Limb (tissue), 2 donors: ENCODE measurements around the gene KCNJ12.
"Not testable (repeated sequence)": the region's sequence is repeated elsewhere in the genome, so short reads cannot be mapped to it uniquely, and the experiment has no call there.

Source experiments
- DNase-seq, 2 donors: peaks; one replicate each; pipeline ENCODE4 v3.0.0-alpha.2; 2016; ENCODE audit errors: extremely low spot score in 2 of 2

KCNJ12 gene

DNA sequence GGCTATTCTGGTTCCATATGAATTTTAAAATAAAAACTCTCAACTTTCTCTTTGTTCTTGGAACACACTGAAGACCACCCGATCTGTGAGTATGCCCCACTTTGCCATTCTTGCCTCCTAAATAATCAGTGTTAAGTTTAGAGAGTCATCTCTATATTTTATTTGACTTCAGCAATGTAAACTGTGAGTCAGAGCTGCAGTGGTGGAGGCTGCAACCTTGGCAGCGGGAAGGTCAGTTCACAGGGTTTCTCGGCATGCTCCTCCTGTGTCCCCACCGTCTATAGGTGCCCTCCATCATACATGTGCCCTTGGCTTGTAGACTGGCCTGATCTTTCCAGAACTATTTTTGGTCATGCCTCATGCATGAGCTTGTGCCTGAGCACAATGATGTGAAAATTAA, 71.4 kb downstream of the KCNJ12 start:
- DNase-seq: not testable (repeated sequence)

DNA sequence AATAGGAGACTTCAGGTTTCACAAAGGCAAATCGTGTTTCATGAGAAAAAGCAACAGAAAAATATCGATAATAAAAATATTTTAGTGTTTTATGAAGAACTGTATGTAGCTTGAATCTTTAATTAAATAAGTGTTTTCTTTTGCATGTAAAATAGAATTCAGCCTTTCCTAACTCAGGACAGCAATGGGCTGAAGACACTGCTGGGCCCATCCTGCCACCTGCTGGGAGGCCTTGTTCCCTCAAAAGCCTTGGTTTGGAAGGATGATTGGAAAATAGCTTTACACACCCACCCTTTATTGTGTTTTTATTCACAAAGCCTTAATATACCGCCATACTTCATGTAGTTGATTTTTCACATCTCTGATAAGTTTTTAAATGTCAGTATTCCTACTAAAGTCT, 73.7 kb downstream of the KCNJ12 start:
- not testable (repeated sequence) for DNase-seq

DNA sequence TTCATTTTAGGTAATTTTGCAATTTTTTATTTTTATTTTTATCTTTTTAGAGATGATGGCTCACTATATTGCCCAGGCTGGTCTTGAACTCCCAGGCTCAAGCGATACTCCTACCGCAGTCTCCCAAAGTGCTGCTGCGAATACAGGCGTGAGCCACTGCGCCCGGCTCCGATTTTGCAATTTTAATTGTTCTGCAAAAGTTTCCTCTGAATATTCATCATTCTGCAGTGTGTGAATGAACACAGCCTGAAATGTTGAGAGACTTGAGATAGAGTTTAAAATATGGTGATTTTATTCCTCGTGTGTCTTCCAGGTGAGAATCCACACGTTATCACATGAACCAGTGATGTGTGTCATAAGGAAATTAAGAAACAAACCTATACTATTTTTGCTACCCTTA, 75.8 kb downstream of the KCNJ12 start:
- no peak for DNase-seq

DNA sequence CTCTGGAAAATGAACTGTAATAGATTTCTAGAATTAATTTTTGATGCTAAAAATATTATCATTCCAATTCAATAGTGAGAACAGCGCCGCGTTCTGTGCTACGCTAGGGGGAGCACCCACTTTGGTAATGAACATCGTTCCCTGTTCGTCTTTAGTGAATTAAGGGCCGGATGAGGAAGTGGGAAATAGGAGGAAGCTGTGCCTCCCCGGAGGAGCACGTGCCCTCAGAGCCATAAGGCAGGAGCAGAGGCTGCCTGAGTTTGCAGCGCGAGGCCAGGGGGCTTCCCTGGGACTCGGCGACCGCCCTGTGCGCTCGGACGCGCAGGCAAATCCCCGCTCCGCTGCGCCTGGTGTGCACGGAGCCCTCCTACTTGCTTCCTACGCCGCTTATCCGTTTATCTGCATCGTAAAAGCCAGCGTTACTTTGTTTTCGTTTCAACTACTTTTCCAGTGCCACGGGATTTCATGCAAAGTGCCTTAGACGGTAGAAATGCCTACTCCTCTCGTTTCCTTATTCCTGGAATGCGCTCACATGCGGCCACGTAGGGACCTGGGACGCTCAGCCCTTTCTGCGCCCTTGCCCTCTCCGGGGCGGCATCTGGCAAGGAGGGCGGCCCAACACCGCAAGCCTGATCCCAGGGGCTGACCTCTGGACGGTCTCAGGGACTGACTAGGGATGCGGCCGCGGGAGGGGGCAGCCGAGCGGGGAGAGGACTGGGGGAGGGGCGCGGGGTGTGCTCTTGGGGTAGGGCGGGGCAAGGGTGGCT, 76.4 kb downstream of the KCNJ12 start:
- DNase-seq: peak; percentile 71 to 79

DNA sequence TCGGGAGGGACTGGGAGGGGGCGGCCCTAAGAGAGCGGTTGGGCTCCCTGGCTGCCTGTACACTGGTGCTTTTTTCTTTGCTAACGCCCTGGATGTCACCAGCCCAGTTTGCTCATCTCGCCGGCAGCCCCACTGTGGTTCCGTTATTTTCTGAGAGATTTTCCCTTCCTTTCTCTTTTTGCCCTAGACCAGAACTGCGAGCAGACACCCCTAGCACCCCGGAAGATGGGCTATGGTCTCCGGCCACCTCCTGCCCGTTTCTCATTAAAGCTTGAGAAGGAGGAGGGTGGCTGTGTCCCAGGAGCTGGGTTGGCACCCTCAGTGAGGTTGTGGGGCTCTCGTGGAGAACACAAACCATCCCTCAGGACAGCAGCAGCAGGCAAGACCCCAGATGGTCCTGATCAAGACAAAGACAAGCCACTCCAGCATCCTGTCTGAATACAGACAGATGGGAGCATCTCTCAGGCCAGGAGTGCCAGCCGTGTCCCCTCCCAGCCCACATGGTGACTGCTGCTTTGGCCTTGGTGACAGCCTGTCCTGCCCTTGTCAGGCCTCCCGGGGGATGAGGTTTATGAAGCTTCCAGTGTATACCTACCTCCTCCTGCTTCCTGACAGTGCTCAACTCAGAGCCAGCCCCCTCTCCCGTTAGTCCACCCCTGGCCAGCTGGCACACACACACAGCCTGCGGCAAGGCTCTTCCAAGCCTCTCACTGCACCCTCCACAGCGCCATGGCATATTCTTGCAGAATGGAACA, 77.2 kb downstream of the KCNJ12 start:
- DNase-seq: no peak

DNA sequence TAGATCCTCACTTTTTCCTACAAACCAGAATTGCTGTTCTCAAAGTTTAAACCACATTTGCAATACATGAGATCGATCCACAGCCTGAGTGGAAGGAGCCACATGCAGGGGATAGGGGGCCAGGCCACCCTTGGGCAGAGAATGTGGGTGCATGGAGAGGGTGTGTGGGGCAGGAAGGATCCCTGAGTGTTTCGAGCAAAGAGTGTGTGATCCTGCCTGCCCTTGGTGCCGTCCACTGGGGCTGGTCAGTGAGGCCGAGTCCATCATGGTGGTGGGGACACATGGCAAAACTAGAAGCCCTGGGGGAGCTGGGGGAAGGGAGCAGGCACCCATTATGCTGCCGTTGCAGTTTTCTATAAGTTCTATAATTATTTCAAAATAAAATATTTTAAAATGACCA, 77.8 kb downstream of the KCNJ12 start:
- not testable (repeated sequence) for DNase-seq

DNA sequence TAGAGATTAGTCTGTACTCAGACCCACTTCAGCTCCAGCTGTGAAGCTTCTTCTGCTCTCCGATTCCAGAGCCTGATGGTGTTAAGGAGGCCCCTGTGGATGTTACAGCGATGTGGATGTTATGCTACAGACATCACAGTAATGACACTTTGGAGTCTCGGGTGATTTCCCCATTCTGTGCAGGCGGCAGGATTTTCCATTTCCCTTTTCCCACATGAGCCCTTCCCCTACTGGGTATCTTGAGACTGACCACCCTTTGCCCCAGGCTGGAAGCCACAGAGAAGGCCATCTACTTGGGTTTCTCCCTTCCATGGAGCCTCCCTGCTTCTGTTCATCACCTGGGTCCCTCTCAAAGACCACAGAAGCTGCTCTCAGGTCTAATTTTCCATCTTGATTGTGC, 78.3 kb downstream of the KCNJ12 start:
- DNase-seq: no peak

DNA sequence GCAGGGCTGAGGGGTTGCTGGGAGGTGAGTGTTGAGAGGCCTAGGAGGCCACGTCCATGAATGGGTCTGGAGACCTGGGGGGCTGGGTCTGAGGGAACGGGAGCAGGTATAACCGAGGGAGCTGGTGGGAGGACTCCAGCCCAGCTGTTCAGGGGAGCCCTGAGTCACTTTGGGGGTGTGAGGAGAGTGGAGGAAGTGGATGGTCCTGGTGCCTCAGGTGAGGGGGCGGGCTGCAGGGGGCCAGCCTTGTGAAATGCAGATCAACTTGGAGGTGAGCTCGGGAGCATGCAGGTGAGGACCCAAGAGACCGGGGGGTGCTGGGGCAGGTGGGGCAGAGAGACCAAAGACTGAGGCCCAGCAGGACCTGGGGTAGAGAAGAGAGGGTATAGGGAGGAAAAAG, 79.6 kb downstream of the KCNJ12 start:
- no peak for DNase-seq

DNA sequence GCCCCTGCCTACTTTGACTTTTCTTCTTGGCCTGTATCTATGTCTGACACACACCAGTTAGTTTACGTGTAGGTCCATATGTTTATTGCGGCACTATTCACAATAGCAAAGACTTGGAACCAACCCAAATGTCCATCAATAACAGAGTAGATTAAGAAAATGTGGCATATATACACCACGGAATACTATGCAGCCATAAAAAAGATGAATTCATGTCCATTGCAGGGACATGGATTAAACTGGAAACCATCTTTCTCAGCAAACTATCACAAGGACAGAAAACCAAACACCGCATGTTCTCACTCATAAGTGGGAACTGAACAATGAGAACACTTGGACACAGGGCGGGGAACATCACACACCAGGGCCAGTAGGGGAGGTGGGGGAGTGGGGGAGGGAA, 80.3 kb downstream of the KCNJ12 start:
- DNase-seq: not testable (repeated sequence)

DNA sequence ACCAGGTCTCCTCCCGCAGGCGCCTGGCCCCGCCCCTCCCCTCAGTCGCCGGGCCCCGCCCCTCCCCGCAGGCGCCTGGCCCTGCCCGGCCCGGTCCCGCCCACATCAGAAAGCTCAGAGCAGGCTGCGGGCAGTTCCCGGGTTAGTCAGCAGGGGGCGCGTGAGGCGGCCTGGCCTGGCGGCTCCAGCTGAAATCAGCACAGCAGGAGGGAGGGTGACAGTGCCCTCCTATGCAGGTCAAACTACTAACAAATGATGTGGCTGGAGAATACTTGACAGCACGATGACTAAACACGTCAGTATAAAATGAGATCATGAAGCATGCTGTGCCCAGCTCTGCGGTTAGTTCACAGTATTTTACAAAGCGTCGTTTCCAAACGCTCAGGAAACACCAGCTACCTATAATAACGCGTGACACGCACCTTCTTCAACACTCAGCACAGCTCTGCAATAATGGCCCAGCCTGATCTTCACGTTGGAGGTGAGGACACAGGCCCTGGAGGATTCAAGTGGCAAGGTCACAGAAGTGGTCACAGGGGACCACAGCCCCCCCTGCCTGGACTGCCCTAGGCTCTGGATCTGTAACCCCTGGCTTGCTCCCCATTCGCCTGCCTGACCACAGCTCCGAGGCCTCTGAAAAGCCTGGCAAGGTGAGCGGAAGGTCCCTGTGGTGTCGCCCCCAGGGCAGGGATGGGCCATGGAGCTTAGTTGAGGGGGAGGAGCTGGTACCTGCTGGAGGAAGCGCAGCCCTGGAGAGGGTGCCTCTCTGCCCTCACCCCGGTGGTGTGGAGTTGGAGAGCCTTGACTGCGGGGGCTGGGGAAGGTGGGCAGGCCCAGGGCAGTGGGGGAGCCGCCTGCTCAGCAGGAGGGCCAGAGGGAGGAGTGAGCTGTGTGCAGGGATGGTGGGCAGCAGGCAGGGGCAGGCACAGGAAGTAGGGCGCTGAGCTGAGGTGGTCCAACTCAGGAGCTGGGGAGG, 81.2 kb downstream of the KCNJ12 start:
- DNase-seq: peak; percentile 79 to 91

DNA sequence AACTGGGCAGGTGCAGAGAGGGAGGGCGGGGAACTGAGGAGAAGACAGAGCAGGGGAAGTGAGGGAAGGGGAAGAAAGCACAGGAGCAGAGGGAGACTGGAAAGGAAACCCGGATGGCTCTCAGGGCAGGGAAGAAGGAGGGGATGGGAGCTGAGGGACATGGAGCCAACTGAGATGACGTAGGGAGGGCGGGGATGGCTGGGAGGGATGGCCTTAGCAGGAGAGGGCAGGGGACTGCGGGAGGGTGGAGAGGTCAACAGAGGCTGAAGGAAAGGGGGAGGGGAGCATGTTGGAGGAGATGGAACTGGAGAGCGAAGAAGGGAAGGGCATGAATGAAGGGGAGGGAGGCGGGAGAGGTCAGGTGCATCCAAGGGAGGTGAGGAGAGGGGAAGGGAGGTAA, 81.9 kb downstream of the KCNJ12 start:
- DNase-seq: no peak

DNA sequence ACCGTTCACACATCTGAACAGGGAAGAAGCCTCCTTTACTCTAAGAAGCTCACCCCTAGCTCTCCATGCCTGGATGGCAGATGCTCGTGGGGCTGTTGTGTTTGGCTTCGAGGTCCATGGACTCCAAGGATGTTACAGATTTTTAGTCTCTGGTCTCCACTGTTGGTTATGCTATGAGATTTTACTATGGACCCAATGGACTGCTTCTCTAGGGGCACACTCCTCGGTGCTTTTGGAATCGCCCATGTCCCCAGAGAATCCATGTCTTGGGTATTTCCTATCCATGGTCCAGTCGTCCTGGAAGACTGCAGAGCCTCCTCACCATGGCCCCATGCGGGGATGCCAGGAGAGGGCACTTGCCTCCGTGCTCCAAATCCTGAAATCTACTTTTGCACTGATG, 83.4 kb downstream of the KCNJ12 start:
- no peak for DNase-seq

DNA sequence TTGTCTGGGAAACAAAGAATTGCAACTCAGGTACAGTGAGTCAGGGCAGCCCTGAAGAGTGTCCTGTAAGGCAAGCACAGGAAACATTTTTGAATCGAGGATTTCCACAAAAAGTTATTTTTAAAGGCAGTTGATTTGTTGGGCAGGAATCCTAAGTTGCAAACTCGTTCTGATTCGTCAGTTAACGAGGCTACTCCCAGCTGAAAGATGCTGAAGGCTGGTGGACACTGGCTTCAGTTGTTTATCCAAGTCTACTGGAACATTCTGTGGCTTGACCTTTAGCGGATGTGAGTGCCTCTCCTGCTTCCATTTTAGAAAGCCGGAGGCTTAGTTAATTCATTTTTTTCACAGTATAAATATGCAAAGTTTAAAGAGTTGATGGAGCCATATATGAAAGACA, 84.2 kb downstream of the KCNJ12 start:
- no peak for DNase-seq

DNA sequence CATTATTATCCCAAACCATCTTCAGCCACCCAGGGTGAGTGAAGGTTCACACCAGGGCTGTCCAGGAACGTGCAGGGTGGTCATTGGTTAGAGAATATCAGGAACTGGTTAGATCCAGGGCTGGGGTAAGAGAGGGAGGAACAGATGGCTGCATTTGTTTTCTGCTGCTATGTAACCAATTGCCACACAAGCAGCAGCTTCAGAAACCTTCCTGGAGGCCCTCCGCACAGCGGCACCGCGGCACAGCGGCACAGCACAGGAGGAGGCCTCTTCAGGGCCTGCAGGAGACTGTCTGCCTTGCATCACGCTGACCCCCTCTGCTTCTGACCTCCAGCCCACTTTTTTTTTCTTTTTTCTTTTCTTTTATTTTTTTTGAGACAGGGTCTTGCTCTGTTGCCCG, 86.1 kb downstream of the KCNJ12 start:
- peak in 1 of 2 donors; percentile 6 for DNase-seq

DNA sequence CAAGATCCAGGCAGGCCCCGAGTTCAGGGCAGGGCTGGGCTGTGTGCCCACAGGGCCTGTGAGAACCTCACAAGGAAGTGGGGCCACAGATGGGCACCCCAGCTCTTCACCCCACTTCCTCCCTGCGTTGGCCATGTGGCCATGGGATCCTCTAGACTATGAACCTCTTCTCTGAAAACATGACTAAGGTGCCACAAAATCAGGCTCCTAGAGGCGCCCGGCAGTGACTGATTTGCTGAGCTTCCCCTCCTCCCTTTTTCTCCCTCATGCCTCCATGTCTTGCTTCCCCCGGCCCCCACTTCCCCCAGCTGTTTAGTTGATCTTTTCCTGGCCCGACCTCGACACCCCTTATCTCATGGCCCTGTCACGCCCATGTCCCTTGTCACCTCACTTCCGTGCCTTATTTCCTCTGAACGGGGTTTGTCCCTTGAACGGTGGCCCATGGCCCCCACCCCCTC, 87.1 kb downstream of the KCNJ12 start:
- DNase-seq: no peak

DNA sequence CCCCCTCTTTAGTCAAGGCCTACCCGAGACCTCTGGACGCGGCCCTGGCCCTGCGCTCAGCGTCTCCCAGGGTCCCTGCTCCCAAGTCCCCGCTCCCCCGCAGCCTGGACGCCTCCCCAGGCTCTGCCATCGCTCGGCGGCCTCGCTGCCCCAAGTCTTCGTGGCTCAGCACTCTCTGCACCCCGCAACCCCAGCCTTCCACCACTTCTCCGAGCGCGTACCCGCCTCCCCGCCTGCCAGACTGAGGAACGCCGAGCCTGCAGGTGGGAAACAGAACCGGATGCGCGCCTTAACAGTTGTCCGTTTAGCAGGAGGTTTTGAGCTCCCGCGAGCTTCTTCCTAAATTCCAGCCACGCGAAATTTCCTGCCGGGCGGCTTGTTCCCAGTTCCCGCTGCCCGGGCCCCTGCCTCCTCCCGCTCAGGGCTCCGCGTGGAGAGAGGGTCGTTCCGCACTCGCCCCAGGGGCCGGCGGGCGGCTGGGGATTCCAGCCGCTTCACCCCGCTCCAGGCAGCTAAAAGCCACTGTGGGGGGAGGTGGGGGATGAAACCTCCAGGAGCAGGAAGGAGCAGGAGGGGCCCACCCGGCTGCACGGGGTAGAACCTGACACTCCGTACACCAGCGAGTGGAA, 87.7 kb downstream of the KCNJ12 start:
- DNase-seq: peak; percentile 30 to 53

DNA sequence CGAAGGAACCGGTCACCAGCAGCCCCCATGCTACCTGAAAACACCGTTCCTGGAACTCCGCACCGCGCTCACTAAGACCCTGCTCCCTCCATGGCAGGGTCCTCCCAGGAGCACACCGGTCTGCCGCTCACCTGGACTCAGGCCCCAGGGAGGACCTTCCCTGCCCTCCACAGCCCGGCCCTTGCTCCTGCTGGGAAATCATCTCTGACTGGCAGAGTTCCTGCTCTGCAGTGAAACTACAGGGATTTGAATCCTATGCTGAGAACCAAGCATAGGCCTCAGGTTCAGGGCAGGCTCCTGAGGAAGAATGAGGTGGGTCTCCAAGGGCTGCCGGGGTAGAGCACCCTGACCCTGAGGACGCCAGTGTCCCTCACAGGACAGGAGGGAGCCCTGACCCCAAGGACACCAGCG, 88.5 kb downstream of the KCNJ12 start:
- DNase-seq: no peak

DNA sequence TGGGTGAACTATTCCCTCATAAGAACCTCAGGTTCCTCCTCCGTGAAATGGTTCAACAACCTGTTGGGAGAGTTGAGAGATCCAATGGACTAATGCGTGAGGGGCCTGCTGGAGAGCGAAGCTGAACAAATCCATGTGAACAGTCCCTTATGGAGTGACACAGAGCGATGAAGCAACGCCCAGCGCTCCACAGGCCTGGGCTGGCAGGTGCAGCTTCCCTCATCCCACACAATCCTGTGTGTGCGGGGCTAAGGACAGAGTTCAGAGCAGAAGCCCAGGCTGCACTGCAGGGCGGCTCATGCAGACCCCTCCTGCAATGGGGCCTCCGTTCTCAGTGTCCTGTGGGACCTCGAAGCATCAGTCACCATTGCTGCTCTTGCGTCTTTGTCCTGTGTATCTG, 90.4 kb downstream of the KCNJ12 start:
- DNase-seq: no peak

DNA sequence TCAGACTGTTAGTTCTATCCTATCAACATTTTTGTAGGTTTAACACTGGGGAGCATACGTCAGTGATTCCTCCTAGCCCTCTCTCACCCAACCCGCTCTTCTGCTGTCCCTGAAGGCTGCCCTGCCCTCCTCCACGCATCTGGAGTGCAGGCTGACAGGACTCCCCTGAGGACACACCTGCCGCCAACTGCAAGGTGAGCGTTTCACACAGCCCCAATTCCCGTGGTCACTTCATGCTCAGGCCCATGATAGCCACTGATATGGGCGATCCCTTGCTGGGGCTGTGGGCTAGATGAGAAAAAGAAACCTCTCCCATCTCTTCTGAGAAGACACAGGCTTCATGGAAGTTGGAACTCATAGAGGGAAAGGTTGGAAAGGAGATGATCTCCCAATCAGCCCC, 91.0 kb downstream of the KCNJ12 start:
- no peak for DNase-seq

DNA sequence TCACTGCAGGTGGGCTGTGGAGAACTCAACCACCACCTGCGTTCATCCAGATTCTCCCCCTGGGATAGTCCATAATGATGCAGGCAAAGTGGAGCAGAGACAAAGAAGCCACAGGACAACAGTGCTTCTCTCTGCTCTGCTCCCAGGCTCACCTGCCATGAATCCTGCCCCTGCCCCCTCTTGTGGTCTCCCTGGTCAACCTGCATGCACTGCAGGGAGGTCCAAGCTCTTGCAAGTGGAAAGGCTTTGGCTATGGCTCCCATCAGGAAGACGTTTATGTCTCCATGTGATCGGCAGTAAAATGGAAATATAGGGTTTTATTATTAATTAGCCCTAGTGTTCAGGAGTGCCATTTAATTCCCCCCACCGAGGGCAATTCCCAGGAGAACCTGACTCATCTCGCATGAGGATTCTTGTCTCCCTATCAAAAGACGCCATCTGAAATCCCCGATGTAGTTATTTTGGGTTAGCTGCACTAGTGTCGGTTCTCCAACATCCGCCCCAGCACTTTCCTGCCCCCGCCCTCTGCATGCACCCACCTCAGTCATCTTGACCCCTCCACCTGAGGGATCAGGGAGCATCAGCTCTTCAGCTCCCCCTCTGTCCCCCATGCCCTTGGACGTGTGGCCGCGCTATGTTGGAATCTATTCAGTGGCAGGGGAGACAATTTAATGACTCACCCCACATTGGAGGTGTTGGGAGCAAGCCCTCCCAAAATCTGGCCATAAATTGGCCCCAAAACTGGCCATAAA, 91.8 kb downstream of the KCNJ12 start:
- no peak for DNase-seq
